Chondrocyte (in vitro differentiated cells): ENCODE results near the gene MACROD2. TPM values are rescaled to one million over a fixed set of nuclear protein-coding genes. Genes with fewer than 3 reads are reported as not detected.

Experiments
- DNase-seq: peaks from one replicate; pipeline ENCODE4 v3.0.0; 2021; ENCODE audit warnings: mixed read lengths, low spot score
- H3K27ac Mint-ChIP-seq: one replicate; pipeline ENCODE4 v1.8.0; 2021; ENCODE audit warnings: mild to moderate bottlenecking, moderate library complexity, mixed read lengths; ENCODE audit not compliant: unreplicated experiment
- H3K27me3 Mint-ChIP-seq: 2 replicates; pipeline ENCODE4 v1.8.0; 2021; ENCODE audit warnings: low read depth, mixed read lengths
- H3K36me3 Mint-ChIP-seq: 2 replicates; pipeline ENCODE4 v1.8.0; 2021; ENCODE audit warnings: low read depth, mixed read lengths
- H3K4me1 Mint-ChIP-seq: 2 replicates; pipeline ENCODE4 v1.8.0; 2021; ENCODE audit warnings: low read depth, mild to moderate bottlenecking, mixed read lengths
- H3K4me3 Mint-ChIP-seq: one replicate; pipeline ENCODE4 v1.8.0; 2021; ENCODE audit warnings: mild to moderate bottlenecking, moderate library complexity, mixed read lengths; ENCODE audit not compliant: unreplicated experiment
- H3K9me3 Mint-ChIP-seq: 2 replicates; pipeline ENCODE4 v1.8.0; 2021; ENCODE audit warnings: low read depth, mixed read lengths
- CTCF ChIP-seq: fragments of 200-600 bp; sonication (generic); IDR thresholded peaks from 2 replicates; pipeline ENCODE4 v1.5.0; 2021; ENCODE audit warnings: antibody characterized with exemption, mild to moderate bottlenecking, moderate library complexity
- total RNA-seq: library from RNA; stranded (reverse); gene quantifications from 3 replicates; pipeline ENCODE4 v1.2.1, GENCODE V29; 2021

The MACROD2 gene
- total RNA-seq, 1 donor from 2014 or later, result 3.2 TPM

GRCh38 chr20:14148042-14148441 is 152.7 kb downstream of the MACROD2 start:
- Mint-ChIP-seq H3K36me3 (no peaks in the 10 kb centered on the region), H3K27ac (no peak overlapping the region), H3K4me1 (no peaks in the 10 kb centered on the region), H3K27me3 (peaks cover 4% of the 10 kb centered on the region), H3K4me3 (no peak overlapping the region), H3K9me3 (no peaks in the 10 kb centered on the region)
- DNase-seq, result no peak
- no peak for TF ChIP-seq CTCF

- no peaks in the 10 kb centered on the region for H3K36me3 Mint-ChIP-seq
- no peak overlapping the region for H3K4me3 Mint-ChIP-seq
- no peaks in the 10 kb centered on the region for H3K4me1 Mint-ChIP-seq
- H3K27me3 Mint-ChIP-seq, result peaks cover 3% of the 10 kb centered on the region
- peaks cover 9% of the 10 kb centered on the region for H3K9me3 Mint-ChIP-seq
- no peak for TF ChIP-seq CTCF
- no peak overlapping the region for H3K27ac Mint-ChIP-seq
- no peak for DNase-seq
Measured at GRCh38 chr20:14155361-14155760, 160.0 kb downstream of the MACROD2 start.

- no peak for DNase-seq
- H3K27me3 Mint-ChIP-seq, result no peaks in the 10 kb centered on the region
- H3K4me3 Mint-ChIP-seq, result no peak overlapping the region
- no peaks in the 10 kb centered on the region for H3K4me1 Mint-ChIP-seq
- H3K27ac Mint-ChIP-seq, result no peak overlapping the region
- no peak for TF ChIP-seq CTCF
- peaks cover 5% of the 10 kb centered on the region for H3K36me3 Mint-ChIP-seq
- peaks cover 21% of the 10 kb centered on the region for H3K9me3 Mint-ChIP-seq
Measured at GRCh38 chr20:14178528-14178927, 183.2 kb downstream of the MACROD2 start.

- Mint-ChIP-seq H3K4me1 (no peaks in the 10 kb centered on the region), H3K27me3 (no peaks in the 10 kb centered on the region), H3K27ac (no peak overlapping the region), H3K9me3 (peaks cover 20% of the 10 kb centered on the region), H3K4me3 (no peak overlapping the region), H3K36me3 (peaks cover 5% of the 10 kb centered on the region)
- no peak for TF ChIP-seq CTCF
- DNase-seq, result no peak
Measured at GRCh38 chr20:14178952-14179351, 183.6 kb downstream of the MACROD2 start.

- Mint-ChIP-seq H3K27ac (no peak overlapping the region), H3K9me3 (no peaks in the 10 kb centered on the region), H3K4me3 (no peak overlapping the region), H3K36me3 (no peaks in the 10 kb centered on the region), H3K4me1 (no peaks in the 10 kb centered on the region), H3K27me3 (no peaks in the 10 kb centered on the region)
- peak; percentile 81 for TF ChIP-seq CTCF
- no peak for DNase-seq
Measured at GRCh38 chr20:14189794-14190402, 194.6 kb downstream of the MACROD2 start.
